ENCODE results near the gene ZBTB32. TPM values are rescaled to one million over a fixed set of nuclear protein-coding genes. Genes with fewer than 3 reads are reported as not detected.

ZBTB32 gene
- total RNA-seq, 1 donor from 2014 or later: not detected

DNA sequence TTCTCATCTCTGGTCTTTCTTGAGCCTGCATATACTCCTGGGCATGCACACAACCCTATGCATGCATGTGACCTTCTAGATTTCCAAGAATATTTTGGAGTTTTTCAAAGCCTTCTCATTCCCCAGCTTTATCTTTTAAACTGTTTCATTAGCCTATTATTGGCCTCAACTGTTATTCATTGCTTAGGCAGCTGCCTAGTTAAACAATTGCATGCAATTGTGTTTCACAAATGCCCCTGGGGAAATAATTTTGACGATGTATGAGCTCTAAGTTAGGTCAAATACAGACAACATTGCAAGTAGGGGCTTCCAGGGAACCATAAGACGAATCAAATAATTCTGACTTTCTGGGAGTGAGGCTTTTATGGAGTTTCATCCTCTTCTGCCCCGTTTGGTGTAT is 40.4 kb upstream of the ZBTB32 start:
- no peaks in the 10 kb centered on the region for H3K9me3 ChIP-seq (ENCODE audit: insufficient read depth, low read depth, low read length)
- H3K9ac ChIP-seq (ENCODE audit: low read length): no peak overlapping the region
- no peaks in the 10 kb centered on the region for H3K4me1 ChIP-seq (ENCODE audit: insufficient read depth, low read length)
- Mint-ChIP-seq H3K4me1 (ENCODE audit: low read depth, unreplicated experiment) (no peaks in the 10 kb centered on the region), H3K36me3 (ENCODE audit: low read depth, unreplicated experiment) (no peaks in the 10 kb centered on the region), H3K4me3 (ENCODE audit: unreplicated experiment) (no peak overlapping the region), H3K27me3 (ENCODE audit: low read depth, unreplicated experiment) (peaks cover 21% of the 10 kb centered on the region), H3K27ac (ENCODE audit: unreplicated experiment) (no peak overlapping the region), H3K9me3 (ENCODE audit: unreplicated experiment) (peaks cover 4% of the 10 kb centered on the region)
- H2AFZ ChIP-seq (ENCODE audit: low read depth, low read length): no peak overlapping the region
- H3K4me2 ChIP-seq (ENCODE audit: low read length): no peak overlapping the region
- TF ChIP-seq, protein P1, sequence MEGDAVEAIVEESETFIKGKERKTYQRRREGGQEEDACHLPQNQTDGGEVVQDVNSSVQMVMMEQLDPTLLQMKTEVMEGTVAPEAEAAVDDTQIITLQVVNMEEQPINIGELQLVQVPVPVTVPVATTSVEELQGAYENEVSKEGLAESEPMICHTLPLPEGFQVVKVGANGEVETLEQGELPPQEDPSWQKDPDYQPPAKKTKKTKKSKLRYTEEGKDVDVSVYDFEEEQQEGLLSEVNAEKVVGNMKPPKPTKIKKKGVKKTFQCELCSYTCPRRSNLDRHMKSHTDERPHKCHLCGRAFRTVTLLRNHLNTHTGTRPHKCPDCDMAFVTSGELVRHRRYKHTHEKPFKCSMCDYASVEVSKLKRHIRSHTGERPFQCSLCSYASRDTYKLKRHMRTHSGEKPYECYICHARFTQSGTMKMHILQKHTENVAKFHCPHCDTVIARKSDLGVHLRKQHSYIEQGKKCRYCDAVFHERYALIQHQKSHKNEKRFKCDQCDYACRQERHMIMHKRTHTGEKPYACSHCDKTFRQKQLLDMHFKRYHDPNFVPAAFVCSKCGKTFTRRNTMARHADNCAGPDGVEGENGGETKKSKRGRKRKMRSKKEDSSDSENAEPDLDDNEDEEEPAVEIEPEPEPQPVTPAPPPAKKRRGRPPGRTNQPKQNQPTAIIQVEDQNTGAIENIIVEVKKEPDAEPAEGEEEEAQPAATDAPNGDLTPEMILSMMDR (IDR thresholded peaks at IDR 0.05; ENCODE audit: insufficient read depth, low read depth, low read length): no peak
- no peak for TF ChIP-seq EZH2 (IDR thresholded peaks at IDR 0.05; ENCODE audit: insufficient read depth, low read length)
- H4K20me1 ChIP-seq (ENCODE audit: insufficient read depth, low read length): peaks cover 6% of the 10 kb centered on the region
- FAIRE-seq: no peak
- H3K4me3 ChIP-seq (ENCODE audit: insufficient read depth, low read depth, low read length): no peak overlapping the region
- H3K27me3 ChIP-seq (ENCODE audit: insufficient read depth, low read length): no peaks in the 10 kb centered on the region
- DNase-seq (ENCODE audit: low read depth): no peak
- H3K27ac ChIP-seq (ENCODE audit: low read depth, low read length): no peak overlapping the region
- H3K36me3 ChIP-seq (ENCODE audit: insufficient read depth, low read length): peaks cover 2% of the 10 kb centered on the region
- H3K79me2 ChIP-seq (ENCODE audit: insufficient read depth, low read length): no peaks in the 10 kb centered on the region

DNA sequence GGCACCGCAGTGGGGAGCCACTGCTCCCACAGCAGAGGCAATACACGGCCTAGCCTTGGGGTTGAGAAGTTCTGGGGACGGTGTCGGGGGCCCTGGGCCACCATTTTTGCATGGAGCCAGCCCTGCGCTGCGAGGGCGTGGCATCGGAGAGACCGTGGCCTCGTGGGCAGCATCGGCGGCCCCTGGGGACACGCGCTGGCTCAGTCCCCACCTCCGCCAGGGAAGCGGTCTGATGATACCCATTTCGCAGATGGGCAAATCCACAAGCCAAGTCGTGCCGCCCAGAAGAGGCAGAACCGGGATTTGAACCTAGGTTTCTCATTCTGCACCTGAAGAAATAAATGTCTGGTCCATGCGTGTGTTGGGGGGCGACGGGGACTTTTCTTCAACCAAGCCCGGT is 39.2 kb upstream of the ZBTB32 start:
- Mint-ChIP-seq H3K27me3 (ENCODE audit: low read depth, unreplicated experiment) (peaks cover 30% of the 10 kb centered on the region), H3K36me3 (ENCODE audit: low read depth, unreplicated experiment) (no peaks in the 10 kb centered on the region), H3K4me3 (ENCODE audit: unreplicated experiment) (no peak overlapping the region), H3K27ac (ENCODE audit: unreplicated experiment) (no peak overlapping the region), H3K4me1 (ENCODE audit: low read depth, unreplicated experiment) (no peaks in the 10 kb centered on the region), H3K9me3 (ENCODE audit: unreplicated experiment) (peaks cover 4% of the 10 kb centered on the region)
- FAIRE-seq (no peak), DNase-seq (ENCODE audit: low read depth) (no peak)
- Histone ChIP-seq H3K27ac (ENCODE audit: low read depth, low read length) (no peak overlapping the region), H3K36me3 (ENCODE audit: insufficient read depth, low read length) (no peaks in the 10 kb centered on the region), H3K4me1 (ENCODE audit: insufficient read depth, low read length) (no peaks in the 10 kb centered on the region), H3K9ac (ENCODE audit: low read length) (no peak overlapping the region), H2AFZ (ENCODE audit: low read depth, low read length) (no peak overlapping the region), H3K9me3 (ENCODE audit: insufficient read depth, low read depth, low read length) (no peaks in the 10 kb centered on the region), H3K27me3 (ENCODE audit: insufficient read depth, low read length) (peaks cover 4% of the 10 kb centered on the region), H3K79me2 (ENCODE audit: insufficient read depth, low read length) (no peaks in the 10 kb centered on the region), H3K4me2 (ENCODE audit: low read length) (no peak overlapping the region), H3K4me3 (ENCODE audit: insufficient read depth, low read depth, low read length) (no peak overlapping the region), H4K20me1 (ENCODE audit: insufficient read depth, low read length) (peaks cover 6% of the 10 kb centered on the region)
- TF ChIP-seq, protein P1 (IDR thresholded peaks at IDR 0.05; ENCODE audit: insufficient read depth, low read depth, low read length): no peak
- no peak for TF ChIP-seq EZH2 (IDR thresholded peaks at IDR 0.05; ENCODE audit: insufficient read depth, low read length)

DNA sequence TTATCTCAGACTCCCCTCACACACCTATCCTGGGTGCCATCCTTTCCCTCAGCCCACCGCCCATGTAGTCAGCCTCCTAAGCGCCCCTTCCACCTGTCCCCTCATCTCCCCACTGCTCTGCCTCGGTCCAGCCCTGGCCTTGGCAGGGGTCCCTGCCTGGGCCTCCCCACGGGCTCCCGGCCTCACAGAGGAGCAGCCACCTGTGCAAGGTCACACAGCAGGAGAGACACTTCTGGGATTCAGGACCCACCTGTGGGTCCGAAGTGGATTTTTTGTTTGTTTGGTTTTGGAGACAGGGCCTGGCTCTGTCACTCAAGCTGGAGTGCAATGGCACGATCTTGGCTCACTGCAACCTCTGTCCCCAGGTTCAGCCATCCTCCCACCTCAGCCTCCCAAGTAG is 38.8 kb upstream of the ZBTB32 start:
- Histone ChIP-seq H3K27ac (ENCODE audit: low read depth, low read length) (no peak overlapping the region), H3K9ac (ENCODE audit: low read length) (no peak overlapping the region), H3K4me2 (ENCODE audit: low read length) (no peak overlapping the region), H3K4me1 (ENCODE audit: insufficient read depth, low read length) (no peaks in the 10 kb centered on the region), H3K4me3 (ENCODE audit: insufficient read depth, low read depth, low read length) (no peak overlapping the region), H3K9me3 (ENCODE audit: insufficient read depth, low read depth, low read length) (no peaks in the 10 kb centered on the region), H3K27me3 (ENCODE audit: insufficient read depth, low read length) (peaks cover 4% of the 10 kb centered on the region), H3K36me3 (ENCODE audit: insufficient read depth, low read length) (no peaks in the 10 kb centered on the region), H2AFZ (ENCODE audit: low read depth, low read length) (no peak overlapping the region), H4K20me1 (ENCODE audit: insufficient read depth, low read length) (peaks cover 6% of the 10 kb centered on the region), H3K79me2 (ENCODE audit: insufficient read depth, low read length) (no peaks in the 10 kb centered on the region)
- no peak for DNase-seq (ENCODE audit: low read depth)
- TF ChIP-seq, protein P1 (IDR thresholded peaks at IDR 0.05; ENCODE audit: insufficient read depth, low read depth, low read length): no peak
- TF ChIP-seq EZH2 (IDR thresholded peaks at IDR 0.05; ENCODE audit: insufficient read depth, low read length): no peak
- Mint-ChIP-seq H3K4me3 (ENCODE audit: unreplicated experiment) (no peak overlapping the region), H3K36me3 (ENCODE audit: low read depth, unreplicated experiment) (no peaks in the 10 kb centered on the region), H3K4me1 (ENCODE audit: low read depth, unreplicated experiment) (no peaks in the 10 kb centered on the region), H3K27ac (ENCODE audit: unreplicated experiment) (no peak overlapping the region), H3K9me3 (ENCODE audit: unreplicated experiment) (peaks cover 4% of the 10 kb centered on the region), H3K27me3 (ENCODE audit: low read depth, unreplicated experiment) (peaks cover 31% of the 10 kb centered on the region)
- no peak for FAIRE-seq
